ENCODE measurements around the gene SECISBP2.

SECISBP2 gene

GRCh38 chr9:89345476-89345875, 27.2 kb downstream of the SECISBP2 start:
- Histone ChIP-seq H3K27ac (no peak overlapping the region), H3K4me3 (ENCODE audit: low read depth in 1 of 2, low read length in 1 of 2) (no peak overlapping the region), H3K9me3 (no peaks in the 10 kb centered on the region), H3K27me3 (no peaks in the 10 kb centered on the region), H3K4me1 (ENCODE audit: control insufficient read depth in 1 of 2, insufficient read depth in 1 of 2, low read depth in 1 of 2, low read length in 1 of 2) (peaks cover 4 to 6% of the 10 kb centered on the region in 2 experiments), H3K36me3 (peaks cover 93% of the 10 kb centered on the region)
- TF ChIP-seq CTCF (IDR thresholded peaks at IDR 0.05) = no peak

GRCh38 chr9:89346696-89347095, 28.4 kb downstream of the SECISBP2 start:
- Histone ChIP-seq H3K9me3 (no peaks in the 10 kb centered on the region), H3K4me1 (ENCODE audit: control insufficient read depth in 1 of 2, insufficient read depth in 1 of 2, low read depth in 1 of 2, low read length in 1 of 2) (peaks cover 16 to 18% of the 10 kb centered on the region in 2 experiments), H3K27ac (no peak overlapping the region), H3K27me3 (no peaks in the 10 kb centered on the region), H3K4me3 (ENCODE audit: low read depth in 1 of 2, low read length in 1 of 2) (no peak overlapping the region), H3K36me3 (peaks cover 94% of the 10 kb centered on the region)
- no peak for TF ChIP-seq CTCF (IDR thresholded peaks at IDR 0.05)

GRCh38 chr9:89347651-89348050, 29.4 kb downstream of the SECISBP2 start:
- H3K36me3 ChIP-seq = peaks cover 91% of the 10 kb centered on the region
- no peak overlapping the region for H3K27ac ChIP-seq
- H3K4me3 ChIP-seq (ENCODE audit: low read depth in 1 of 2, low read length in 1 of 2) = no peak overlapping the region
- H3K9me3 ChIP-seq = no peaks in the 10 kb centered on the region
- no peaks in the 10 kb centered on the region for H3K27me3 ChIP-seq
- TF ChIP-seq CTCF (IDR thresholded peaks at IDR 0.05) = no peak
- peaks cover 25 to 27% of the 10 kb centered on the region in 2 experiments for H3K4me1 ChIP-seq (ENCODE audit: control insufficient read depth in 1 of 2, insufficient read depth in 1 of 2, low read depth in 1 of 2, low read length in 1 of 2)

- Histone ChIP-seq H3K9me3 (no peaks in the 10 kb centered on the region), H3K36me3 (peaks cover 95% of the 10 kb centered on the region), H3K27me3 (no peaks in the 10 kb centered on the region), H3K27ac (no peak overlapping the region), H3K4me1 (ENCODE audit: control insufficient read depth in 1 of 2, insufficient read depth in 1 of 2, low read depth in 1 of 2, low read length in 1 of 2) (peaks cover 32 to 35% of the 10 kb centered on the region in 2 experiments), H3K4me3 (ENCODE audit: low read depth in 1 of 2, low read length in 1 of 2) (no peak overlapping the region)
- TF ChIP-seq CTCF (IDR thresholded peaks at IDR 0.05) = no peak
Measured at GRCh38 chr9:89349607-89350006, 31.3 kb downstream of the SECISBP2 start.

GRCh38 chr9:89350988-89351557, 32.8 kb downstream of the SECISBP2 start:
- Histone ChIP-seq H3K36me3 (peaks cover 93% of the 10 kb centered on the region), H3K27me3 (no peaks in the 10 kb centered on the region), H3K9me3 (no peaks in the 10 kb centered on the region), H3K27ac (peak overlapping the region; percentile 82), H3K4me3 (ENCODE audit: low read depth in 1 of 2, low read length in 1 of 2) (peak overlapping the region in 1 of 2 experiments; percentile 10), H3K4me1 (ENCODE audit: control insufficient read depth in 1 of 2, insufficient read depth in 1 of 2, low read depth in 1 of 2, low read length in 1 of 2) (peaks cover 32 to 35% of the 10 kb centered on the region in 2 experiments)
- no peak for TF ChIP-seq CTCF (IDR thresholded peaks at IDR 0.05)
